Right renal pelvis (tissue), 4 donors: ENCODE data around the gene C10orf53. TPM values are rescaled to one million over a fixed set of nuclear protein-coding genes. Genes with fewer than 3 reads are reported as not detected.
"Not testable (repeated sequence)": the region's sequence is repeated elsewhere in the genome, so short reads cannot be mapped to it uniquely, and the experiment has no call there.

Source experiments
- DNase-seq, 4 donors: peaks; one replicate each; pipeline ENCODE4 v3.0.0-alpha.2; 2013; ENCODE audit warnings: low read depth in 4 of 4, low spot score in 3 of 4, missing footprints in 1 of 4
- polyA plus RNA-seq, 4 donors: library from polyadenylated mRNA; unstranded; fragments of 120-200 nt; gene quantifications; one replicate each; pipeline ENCODE4 v1.2.1, GENCODE V29; 2013; ENCODE audit not compliant: insufficient read length in 4 of 4

The C10orf53 gene
- polyA plus RNA-seq, 4 donors = not detected

GRCh38 chr10:49651917-49652316, 27.5 kb upstream of the C10orf53 start:
- no peak for DNase-seq

DNA sequence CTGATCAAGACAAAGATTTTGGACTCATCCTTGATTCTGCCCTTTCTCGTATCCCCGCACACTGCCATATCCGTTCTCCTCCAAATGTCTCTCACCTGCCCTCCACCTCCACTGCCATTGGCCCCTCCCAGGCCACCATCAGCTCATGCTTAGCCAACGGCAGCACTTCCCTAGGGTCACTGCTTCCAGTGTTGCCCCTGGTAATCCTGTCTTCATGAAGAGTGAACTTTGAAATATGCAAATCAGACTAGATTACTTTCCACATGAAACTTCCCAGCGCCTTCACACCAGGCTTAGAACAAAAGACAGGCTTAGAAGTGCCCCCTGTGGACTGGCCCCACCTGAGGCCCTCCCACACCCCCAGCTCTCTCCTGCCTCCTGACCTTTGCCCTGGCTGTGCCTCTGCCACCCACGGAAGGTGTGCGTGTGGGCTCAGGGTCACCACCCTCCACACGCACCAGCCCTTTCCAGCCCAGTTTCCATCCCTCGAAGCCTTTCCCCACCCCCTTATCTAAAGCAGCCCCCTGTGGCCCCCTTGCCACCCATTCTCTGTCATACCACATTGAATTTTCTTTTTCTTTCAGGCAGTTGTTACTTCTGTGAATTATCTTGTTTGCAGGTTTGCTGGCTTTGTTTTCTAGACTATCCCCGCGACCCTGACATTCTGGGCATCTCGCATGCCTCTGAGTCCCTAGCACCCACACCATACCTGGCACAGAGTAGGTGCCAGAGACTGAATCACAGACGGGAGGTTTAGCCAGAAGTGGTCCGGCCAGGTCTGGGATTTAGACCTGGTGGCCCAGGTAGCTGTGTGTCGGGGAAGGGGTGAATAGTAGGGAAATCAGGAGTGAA, 26.8 kb upstream of the C10orf53 start:
- DNase-seq = no peak

- no peak for DNase-seq
Measured at GRCh38 chr10:49653273-49653929, 26.1 kb upstream of the C10orf53 start.

GRCh38 chr10:49654036-49654693, 25.3 kb upstream of the C10orf53 start:
- DNase-seq = no peak

GRCh38 chr10:49655099-49655498, 24.4 kb upstream of the C10orf53 start:
- no peak for DNase-seq

- DNase-seq = no peak
Measured at GRCh38 chr10:49656845-49657493, 22.5 kb upstream of the C10orf53 start.

DNA sequence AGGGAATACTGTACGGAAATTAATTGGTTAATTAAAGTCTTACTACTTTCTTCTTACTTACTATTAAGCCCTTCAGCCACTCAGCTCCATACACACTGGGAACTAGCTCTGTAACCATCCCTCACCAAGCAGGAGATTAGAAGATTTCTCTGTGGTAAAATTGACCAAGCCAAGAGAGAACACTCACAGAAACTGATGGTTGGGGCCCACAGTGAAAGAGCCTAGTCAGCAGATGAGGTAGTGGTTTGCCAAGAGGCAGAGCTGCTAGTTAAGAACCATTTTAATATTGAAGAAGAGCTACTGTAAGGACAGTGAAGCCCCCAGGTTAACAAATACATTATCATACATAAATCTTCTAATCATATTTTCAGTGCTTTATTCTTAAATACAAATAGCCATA, 21.8 kb upstream of the C10orf53 start:
- DNase-seq = no peak

DNA sequence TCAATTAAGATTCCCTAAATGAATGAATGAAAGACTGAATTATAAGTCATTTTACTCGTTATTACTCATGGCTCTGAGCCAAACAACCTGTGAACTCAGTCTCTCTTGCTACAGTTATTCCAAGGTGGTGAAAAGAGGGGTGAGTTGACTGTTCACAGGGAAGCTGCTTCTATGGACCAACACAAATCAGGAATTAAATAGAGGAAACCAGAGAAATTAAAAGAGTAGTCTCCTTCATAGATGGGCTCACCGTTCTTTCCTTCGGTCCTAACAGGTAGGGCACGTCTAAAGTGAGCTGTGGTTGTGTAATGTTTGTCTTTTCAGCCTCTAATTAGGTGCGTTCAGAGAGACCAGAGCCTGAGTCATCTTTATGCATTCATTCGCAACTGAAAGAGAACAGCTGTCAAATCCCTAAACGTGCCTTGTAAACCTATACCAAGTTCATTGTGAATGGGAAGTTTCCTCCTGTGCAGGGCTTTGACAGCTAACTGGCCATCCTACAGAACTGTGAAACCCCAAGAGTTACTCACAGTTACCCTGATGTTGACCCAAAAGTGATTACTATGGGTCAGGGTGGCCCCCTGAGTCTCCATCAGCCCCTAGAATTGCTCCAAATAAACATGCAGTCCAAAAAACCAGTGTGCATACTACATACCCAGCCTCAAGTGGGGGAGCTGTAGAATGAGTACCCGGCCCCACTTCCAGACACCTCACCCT, 18.2 kb upstream of the C10orf53 start:
- no peak for DNase-seq

GRCh38 chr10:49662169-49662830, 17.2 kb upstream of the C10orf53 start:
- no peak for DNase-seq

- no peak for DNase-seq
Measured at GRCh38 chr10:49663596-49663995, 15.9 kb upstream of the C10orf53 start.

DNA sequence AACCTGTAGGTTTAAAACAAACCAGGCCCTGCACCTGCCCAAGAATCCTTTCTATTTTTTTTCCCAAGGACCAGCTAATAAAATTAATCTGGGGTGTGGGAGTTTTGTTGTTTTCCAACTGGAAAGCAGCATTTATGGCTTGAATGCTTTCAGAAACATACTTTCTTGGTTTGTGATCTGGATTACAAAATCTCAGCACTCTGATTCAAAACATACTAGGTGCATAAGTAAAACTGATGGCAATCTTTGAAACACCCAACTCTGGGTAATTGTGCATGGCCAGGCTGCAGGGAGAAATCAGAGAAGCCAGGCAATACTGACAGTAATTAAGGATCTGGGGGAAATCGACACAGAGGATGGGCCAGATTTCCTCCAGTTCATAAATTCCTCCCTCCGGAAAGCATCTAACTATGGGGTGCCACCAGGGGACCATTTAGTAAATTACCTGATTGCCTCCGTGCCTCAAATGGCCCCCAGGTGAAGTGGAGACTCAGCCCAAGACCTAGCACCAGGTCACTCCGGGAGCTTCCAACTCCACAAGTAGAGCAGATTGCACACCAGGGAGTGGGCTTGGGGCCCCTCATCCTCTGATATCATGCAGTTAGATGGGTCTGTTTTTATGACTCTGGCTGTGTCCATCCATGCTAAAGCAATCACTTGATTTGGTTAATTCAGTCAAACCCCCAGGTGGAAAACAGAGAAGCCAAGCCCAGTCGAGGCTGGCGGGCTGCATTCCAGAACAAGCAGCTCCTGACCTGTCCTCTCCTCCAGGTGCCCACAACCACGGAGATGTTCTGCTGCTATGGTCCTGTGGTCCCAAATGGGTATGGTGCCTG, 15.2 kb upstream of the C10orf53 start:
- DNase-seq = no peak

GRCh38 chr10:49664842-49665355, 14.6 kb upstream of the C10orf53 start:
- no peak for DNase-seq

DNA sequence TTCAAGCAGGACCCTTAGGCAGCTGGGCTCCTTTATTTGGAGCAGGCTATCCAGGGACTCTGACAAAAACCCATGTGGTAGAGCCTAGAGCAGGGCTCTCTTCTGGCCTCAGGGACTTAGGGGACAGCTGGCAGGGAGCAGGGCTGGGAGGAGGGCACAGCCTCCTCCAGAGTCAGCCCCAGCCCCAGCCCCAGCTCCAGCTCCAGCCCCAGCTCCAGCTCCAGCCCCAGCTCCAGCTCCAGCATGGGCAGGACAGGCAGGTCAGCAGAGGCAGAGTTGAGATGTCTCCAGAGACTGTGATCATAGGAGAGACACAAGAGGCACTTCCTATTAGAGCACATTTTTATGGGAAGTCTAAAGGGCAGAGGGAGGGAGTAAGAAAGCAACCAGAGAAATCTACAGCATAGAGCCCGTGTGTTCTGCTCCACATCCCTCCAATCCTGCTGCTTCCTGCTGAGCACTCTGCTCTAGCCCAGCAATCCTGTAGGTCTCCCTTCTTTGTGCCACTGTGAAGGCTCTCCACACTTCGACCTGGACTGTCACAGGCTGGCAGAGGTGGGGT, 13.3 kb upstream of the C10orf53 start:
- DNase-seq = no peak

DNA sequence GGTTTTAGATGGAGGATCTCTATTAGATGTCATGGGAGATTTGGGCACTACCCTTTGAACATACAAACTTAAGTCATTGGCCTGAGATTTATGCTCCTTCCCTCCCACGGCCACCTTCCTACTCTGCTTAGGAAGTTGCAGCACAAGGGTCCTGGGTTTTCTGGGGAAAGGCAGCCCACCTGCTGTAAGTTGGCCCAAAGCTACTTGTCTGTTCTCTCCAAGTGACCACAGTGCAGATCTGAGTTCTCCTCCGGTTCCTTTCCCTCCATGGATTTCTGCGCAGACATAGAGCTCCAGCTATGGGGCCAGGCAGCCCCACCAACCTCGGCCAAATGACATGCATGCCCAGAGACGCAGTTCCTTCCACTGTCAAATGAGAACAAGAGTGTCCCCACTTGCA, 12.8 kb upstream of the C10orf53 start:
- DNase-seq = no peak

DNA sequence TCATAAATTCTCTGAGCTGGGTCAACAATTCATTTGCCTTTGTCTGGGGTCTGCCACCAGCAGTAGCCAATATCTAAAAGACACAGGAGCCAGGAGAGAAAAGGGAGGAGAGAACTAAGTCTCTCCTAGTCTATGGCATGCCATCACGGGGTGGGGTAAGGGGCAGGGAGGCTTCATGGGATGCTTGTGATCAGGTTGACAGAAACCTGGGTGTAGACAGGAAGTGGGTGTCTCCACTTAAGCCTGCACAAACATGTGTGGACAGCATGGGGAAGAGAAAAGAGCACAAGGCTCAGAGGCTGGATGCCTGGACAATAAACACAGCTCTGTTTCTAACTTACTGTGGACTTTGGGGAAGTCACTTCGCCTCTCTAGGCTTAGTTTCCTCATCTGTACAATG, 11.5 kb upstream of the C10orf53 start:
- no peak for DNase-seq

DNA sequence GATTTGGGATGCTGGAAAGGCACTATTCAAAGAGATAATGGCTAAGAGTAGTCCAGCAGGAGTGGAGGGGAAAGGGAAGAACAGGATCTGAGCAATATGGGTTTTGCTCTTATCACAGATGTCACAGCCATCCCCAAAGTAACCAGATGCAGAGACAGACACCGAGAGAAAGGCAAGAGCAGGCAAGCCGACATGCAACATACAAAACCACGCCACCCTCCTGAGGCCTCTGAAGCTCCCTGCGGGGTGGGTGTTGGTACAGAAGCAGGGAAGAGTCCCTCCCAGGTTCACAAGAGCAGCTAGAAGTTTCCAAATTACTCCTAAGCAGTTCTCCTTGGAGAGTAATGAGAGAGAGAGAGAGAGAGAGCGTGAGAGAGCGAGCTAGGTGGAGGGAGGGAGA, 10.8 kb upstream of the C10orf53 start:
- DNase-seq = no peak

DNA sequence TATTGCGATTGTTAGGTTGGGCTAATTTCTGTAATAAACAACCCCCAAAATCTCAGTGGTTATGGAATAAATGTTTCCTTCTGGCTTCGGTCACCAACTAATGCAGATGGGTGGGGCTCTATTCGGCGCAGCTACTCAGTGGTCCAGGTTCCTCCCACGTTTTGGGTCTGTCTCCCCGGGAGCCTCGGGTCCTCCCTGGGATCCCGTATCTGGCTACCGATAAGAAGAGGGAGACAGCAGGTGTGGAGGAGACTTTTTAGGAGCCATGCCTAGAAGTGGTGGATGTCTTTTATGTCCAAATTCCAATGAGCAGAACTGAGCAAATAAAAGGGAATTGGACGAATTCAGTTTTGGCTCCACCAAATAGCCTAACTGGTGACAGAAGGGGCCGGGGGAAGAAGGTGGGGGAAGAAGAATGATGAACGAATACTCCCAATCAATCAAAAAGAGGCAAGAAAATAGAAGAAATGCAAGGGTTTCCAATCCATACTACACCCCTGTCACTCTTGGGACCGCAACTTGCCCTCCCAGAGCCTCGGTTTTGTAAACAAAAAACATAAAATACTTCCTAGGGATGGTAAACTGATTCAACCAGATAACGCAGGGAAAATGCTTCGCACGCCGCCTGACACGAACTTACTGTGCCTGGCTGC, 498 bp upstream of the C10orf53 start:
- no peak for DNase-seq

DNA sequence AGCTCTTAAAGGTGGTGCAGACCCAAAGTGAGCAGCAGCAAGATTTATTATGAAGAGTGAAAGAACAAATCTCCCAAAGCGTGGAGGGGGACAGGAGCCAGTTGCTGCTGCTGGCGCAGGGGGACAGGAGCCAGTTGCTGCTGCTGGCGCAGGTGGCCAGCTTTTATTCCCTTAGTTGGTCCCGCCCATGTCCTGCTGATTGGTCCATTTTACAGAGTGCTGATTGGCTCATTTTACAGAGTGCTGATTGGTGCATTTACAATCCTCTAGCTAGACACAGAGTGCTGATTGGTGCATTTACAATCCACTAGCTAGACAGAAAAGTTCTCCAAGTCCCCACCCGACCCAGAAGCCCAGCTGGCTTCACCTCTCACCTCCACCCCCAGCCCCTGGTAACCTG, 3.0 kb downstream of the C10orf53 start:
- not testable (repeated sequence) for DNase-seq
